ENCODE data around the gene CAMK2D. TPM values are rescaled to one million over a fixed set of nuclear protein-coding genes. Genes with fewer than 3 reads are reported as not detected.

The CAMK2D gene
- total RNA-seq, 1 experiment from 2014 or later = 32.1 TPM

DNA sequence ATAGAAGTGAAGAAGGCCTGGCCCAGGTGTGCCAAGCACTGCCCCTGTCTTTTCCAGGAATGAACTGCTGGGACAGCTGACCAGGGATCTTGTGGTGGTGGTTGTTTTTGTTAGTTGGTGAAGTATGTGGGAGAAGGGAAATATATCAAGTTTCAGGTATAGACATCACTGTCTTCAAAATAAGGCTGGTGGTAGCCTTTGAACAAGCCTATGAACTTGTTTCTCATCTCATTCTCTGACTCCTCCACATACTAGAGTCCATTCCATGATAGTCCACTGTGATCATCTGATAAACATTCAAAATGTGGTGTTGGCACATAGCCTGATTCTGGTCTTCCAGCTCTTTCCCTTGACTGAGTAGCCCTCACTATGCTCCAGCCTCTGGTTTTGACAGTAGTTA is 303.7 kb downstream of the CAMK2D start:
- TF ChIP-seq, protein P1, sequence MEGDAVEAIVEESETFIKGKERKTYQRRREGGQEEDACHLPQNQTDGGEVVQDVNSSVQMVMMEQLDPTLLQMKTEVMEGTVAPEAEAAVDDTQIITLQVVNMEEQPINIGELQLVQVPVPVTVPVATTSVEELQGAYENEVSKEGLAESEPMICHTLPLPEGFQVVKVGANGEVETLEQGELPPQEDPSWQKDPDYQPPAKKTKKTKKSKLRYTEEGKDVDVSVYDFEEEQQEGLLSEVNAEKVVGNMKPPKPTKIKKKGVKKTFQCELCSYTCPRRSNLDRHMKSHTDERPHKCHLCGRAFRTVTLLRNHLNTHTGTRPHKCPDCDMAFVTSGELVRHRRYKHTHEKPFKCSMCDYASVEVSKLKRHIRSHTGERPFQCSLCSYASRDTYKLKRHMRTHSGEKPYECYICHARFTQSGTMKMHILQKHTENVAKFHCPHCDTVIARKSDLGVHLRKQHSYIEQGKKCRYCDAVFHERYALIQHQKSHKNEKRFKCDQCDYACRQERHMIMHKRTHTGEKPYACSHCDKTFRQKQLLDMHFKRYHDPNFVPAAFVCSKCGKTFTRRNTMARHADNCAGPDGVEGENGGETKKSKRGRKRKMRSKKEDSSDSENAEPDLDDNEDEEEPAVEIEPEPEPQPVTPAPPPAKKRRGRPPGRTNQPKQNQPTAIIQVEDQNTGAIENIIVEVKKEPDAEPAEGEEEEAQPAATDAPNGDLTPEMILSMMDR (IDR thresholded peaks at IDR 0.05; ENCODE audit: unreplicated experiment) = no peak
- no peaks in the 10 kb centered on the region for H3K4me1 Mint-ChIP-seq (ENCODE audit: insufficient read depth, unreplicated experiment)
- intact Hi-C loops (cut with micrococcal nuclease) = no loop called here
- H3K36me3 Mint-ChIP-seq (ENCODE audit: insufficient read depth, unreplicated experiment) = peaks cover 57% of the 10 kb centered on the region
- CTCF ChIA-PET = interaction anchor here (0.6 to 1.5 kb wide), 2 partner anchors 46 to 293 kb away, joined by 3 read pairs; no protein-coding TSS in a partner anchor
- POLR2A ChIA-PET = interaction anchor here (1.0 kb wide), 1 partner anchor 11 kb away, joined by 5 read pairs; no protein-coding TSS in a partner anchor
- no peak for DNase-seq (ENCODE audit: unreplicated experiment)
- H3K4me3 Mint-ChIP-seq (ENCODE audit: unreplicated experiment) = no peak overlapping the region
- no peak overlapping the region for H3K27ac Mint-ChIP-seq (ENCODE audit: low read depth, unreplicated experiment)
- no TSS peak for BruUV-seq (replicated peaks)
- no peaks in the 10 kb centered on the region for H3K9me3 Mint-ChIP-seq (ENCODE audit: unreplicated experiment)
- H3K27me3 Mint-ChIP-seq (ENCODE audit: insufficient read depth, unreplicated experiment) = no peaks in the 10 kb centered on the region

- intact Hi-C loops (cut with micrococcal nuclease) = no loop called here
- no peaks in the 10 kb centered on the region for H3K4me1 Mint-ChIP-seq (ENCODE audit: insufficient read depth, unreplicated experiment)
- CTCF ChIA-PET = no interaction called here
- no peak overlapping the region for H3K4me3 Mint-ChIP-seq (ENCODE audit: unreplicated experiment)
- no peak overlapping the region for H3K27ac Mint-ChIP-seq (ENCODE audit: low read depth, unreplicated experiment)
- no peak for DNase-seq (ENCODE audit: unreplicated experiment)
- H3K9me3 Mint-ChIP-seq (ENCODE audit: unreplicated experiment) = no peaks in the 10 kb centered on the region
- no peaks in the 10 kb centered on the region for H3K27me3 Mint-ChIP-seq (ENCODE audit: insufficient read depth, unreplicated experiment)
- BruUV-seq (replicated peaks) = no TSS peak
- POLR2A ChIA-PET = interaction anchor here (1.0 to 1.3 kb wide), 2 partner anchors 8 to 11 kb away, joined by 5 read pairs; no protein-coding TSS in a partner anchor
- peaks cover 57% of the 10 kb centered on the region for H3K36me3 Mint-ChIP-seq (ENCODE audit: insufficient read depth, unreplicated experiment)
- TF ChIP-seq, protein P1 (IDR thresholded peaks at IDR 0.05; ENCODE audit: unreplicated experiment) = no peak
Measured at GRCh38 chr4:113457121-113457520, 304.4 kb downstream of the CAMK2D start.

GRCh38 chr4:113455061-113455460 is 306.5 kb downstream of the CAMK2D start:
- H3K36me3 Mint-ChIP-seq (ENCODE audit: insufficient read depth, unreplicated experiment) = peaks cover 48% of the 10 kb centered on the region
- no peak overlapping the region for H3K4me3 Mint-ChIP-seq (ENCODE audit: unreplicated experiment)
- intact Hi-C loops (cut with micrococcal nuclease) = no loop called here
- H3K9me3 Mint-ChIP-seq (ENCODE audit: unreplicated experiment) = no peaks in the 10 kb centered on the region
- TF ChIP-seq, protein P1 (IDR thresholded peaks at IDR 0.05; ENCODE audit: unreplicated experiment) = no peak
- BruUV-seq (replicated peaks) = no TSS peak
- H3K27me3 Mint-ChIP-seq (ENCODE audit: insufficient read depth, unreplicated experiment) = no peaks in the 10 kb centered on the region
- ChIA-PET CTCF (interaction anchor here (0.6 to 1.7 kb wide), 3 partner anchors 9 to 79 kb away, joined by 3 to 5 read pairs (median 3); no protein-coding TSS in a partner anchor), POLR2A (interaction anchor here (0.5 to 1.5 kb wide), 2 partner anchors 13 to 482 kb away, joined by 3 to 4 read pairs; no protein-coding TSS in a partner anchor)
- H3K4me1 Mint-ChIP-seq (ENCODE audit: insufficient read depth, unreplicated experiment) = peaks cover 4% of the 10 kb centered on the region
- no peak overlapping the region for H3K27ac Mint-ChIP-seq (ENCODE audit: low read depth, unreplicated experiment)
- DNase-seq (ENCODE audit: unreplicated experiment) = no peak

DNA sequence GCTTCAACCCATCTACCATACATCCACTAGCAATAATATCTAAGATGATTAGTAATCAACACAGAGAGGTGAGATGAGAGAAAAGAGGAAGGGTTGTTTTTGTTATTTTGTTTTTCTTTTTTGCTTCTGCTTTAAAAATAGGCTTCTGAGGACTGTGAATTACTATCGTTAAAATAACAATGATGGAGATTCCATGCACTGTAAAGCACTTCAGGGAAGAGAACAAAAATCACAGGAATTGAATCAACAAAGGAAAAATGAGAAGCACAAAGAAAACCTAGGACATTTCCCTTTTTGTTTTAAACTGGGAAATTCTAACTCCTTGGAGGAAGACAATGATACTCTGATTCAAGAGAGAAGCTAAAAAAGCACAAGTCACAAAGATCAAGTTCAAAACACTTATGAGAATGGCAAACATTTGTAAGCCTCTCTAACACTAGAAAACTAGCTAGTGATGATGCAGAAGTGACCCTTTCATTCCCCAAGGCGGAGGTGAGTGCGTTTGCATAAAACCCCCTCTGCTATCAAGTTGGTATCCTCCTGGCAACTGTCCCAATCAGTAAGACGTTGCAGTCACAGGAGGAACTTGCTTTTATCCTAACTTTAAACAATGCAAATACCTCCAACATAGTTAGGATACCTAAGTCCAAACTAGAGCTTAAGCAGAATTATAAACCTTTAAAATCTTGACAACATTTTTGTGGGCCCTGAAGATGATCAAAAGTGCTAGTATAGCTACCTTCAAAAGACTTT is 308.5 kb downstream of the CAMK2D start:
- Mint-ChIP-seq H3K27me3 (ENCODE audit: insufficient read depth, unreplicated experiment) (no peaks in the 10 kb centered on the region), H3K27ac (ENCODE audit: low read depth, unreplicated experiment) (no peak overlapping the region), H3K4me1 (ENCODE audit: insufficient read depth, unreplicated experiment) (peaks cover 4% of the 10 kb centered on the region), H3K36me3 (ENCODE audit: insufficient read depth, unreplicated experiment) (peaks cover 35% of the 10 kb centered on the region), H3K4me3 (ENCODE audit: unreplicated experiment) (no peak overlapping the region), H3K9me3 (ENCODE audit: unreplicated experiment) (no peaks in the 10 kb centered on the region)
- ChIA-PET CTCF (interaction anchor here (0.6 to 1.7 kb wide), 3 partner anchors 10 to 688 kb away, joined by 3 read pairs; no protein-coding TSS in a partner anchor), POLR2A (interaction anchor here (0.6 to 1.1 kb wide), 3 partner anchors 14 to 268 kb away, joined by 3 to 5 read pairs (median 4); no protein-coding TSS in a partner anchor)
- no TSS peak for BruUV-seq (replicated peaks)
- TF ChIP-seq, protein P1 (IDR thresholded peaks at IDR 0.05; ENCODE audit: unreplicated experiment) = no peak
- peak; percentile 34 for DNase-seq (ENCODE audit: unreplicated experiment)
- intact Hi-C loops (cut with micrococcal nuclease) = no loop called here

Data from MCF 10A (cell line).